Stromal cell of bone marrow (primary cell): ENCODE results near the gene ABCG2.
"Not testable (repeated sequence)": the region's sequence is repeated elsewhere in the genome, so short reads cannot be mapped to it uniquely, and the experiment has no call there.

Experiments used
- DNase-seq: peaks from one replicate; pipeline ENCODE4 v3.0.0-alpha.2; 2012; ENCODE audit warnings: low read depth

Gene ABCG2

GRCh38 chr4:88166608-88167007 lies 8.2 kb upstream of the ABCG2 start:
- DNase-seq = no peak

- no peak for DNase-seq
Observed at GRCh38 chr4:88163336-88163735, 4.9 kb upstream of the ABCG2 start.

- no peak for DNase-seq
Observed at GRCh38 chr4:88162626-88163025, 4.2 kb upstream of the ABCG2 start.

- DNase-seq = no peak
Observed at GRCh38 chr4:88159229-88159725, 838 bp upstream of the ABCG2 start.

- DNase-seq = no peak
Observed at GRCh38 chr4:88158038-88158488, 376 bp downstream of the ABCG2 start.

- DNase-seq = not testable (repeated sequence)
Observed at GRCh38 chr4:88152331-88152730, 6.1 kb downstream of the ABCG2 start.

GRCh38 chr4:88148560-88148959 lies 9.9 kb downstream of the ABCG2 start:
- DNase-seq = no peak

- DNase-seq = no peak
Observed at GRCh38 chr4:88147799-88148217, 10.6 kb downstream of the ABCG2 start.

GRCh38 chr4:88146891-88147290 lies 11.5 kb downstream of the ABCG2 start:
- no peak for DNase-seq

GRCh38 chr4:88144866-88145300 lies 13.6 kb downstream of the ABCG2 start:
- no peak for DNase-seq

GRCh38 chr4:88144048-88144447 lies 14.4 kb downstream of the ABCG2 start:
- no peak for DNase-seq

GRCh38 chr4:88143504-88143903 lies 14.9 kb downstream of the ABCG2 start:
- no peak for DNase-seq

GRCh38 chr4:88138561-88138960 lies 19.9 kb downstream of the ABCG2 start:
- DNase-seq = peak; percentile 43

GRCh38 chr4:88137112-88137511 lies 21.3 kb downstream of the ABCG2 start:
- no peak for DNase-seq

GRCh38 chr4:88136249-88136648 lies 22.2 kb downstream of the ABCG2 start:
- DNase-seq = no peak

- DNase-seq = no peak
Observed at GRCh38 chr4:88135356-88135663, 23.1 kb downstream of the ABCG2 start.

GRCh38 chr4:88134536-88135355 lies 23.7 kb downstream of the ABCG2 start:
- no peak for DNase-seq

GRCh38 chr4:88134111-88134510 lies 24.3 kb downstream of the ABCG2 start:
- DNase-seq = no peak

- DNase-seq = no peak
Observed at GRCh38 chr4:88130544-88131305, 27.7 kb downstream of the ABCG2 start.

- DNase-seq = no peak
Observed at GRCh38 chr4:88130003-88130402, 28.4 kb downstream of the ABCG2 start.

GRCh38 chr4:88122260-88122659 lies 36.2 kb downstream of the ABCG2 start:
- not testable (repeated sequence) for DNase-seq

- DNase-seq = no peak
Observed at GRCh38 chr4:88119943-88120342, 38.5 kb downstream of the ABCG2 start.

- DNase-seq = no peak
Observed at GRCh38 chr4:88115587-88115986, 42.9 kb downstream of the ABCG2 start.
